IMR-90 (cell line): ENCODE measurements around the gene RCBTB2. TPM values are rescaled to one million over a fixed set of nuclear protein-coding genes. Genes with fewer than 3 reads are reported as not detected.

Experiments used
- ATAC-seq: fragments of 200-7000 bp; cut with Tn5 transposase; 2 replicates; pipeline ENCODE4 v1.9.1; 2020; ENCODE audit warnings: low read depth, mild to moderate bottlenecking, moderate library complexity
- BruUV-seq: library from RNA; stranded (reverse); fragments of 400-500 nt; replicated peaks from 2 replicates; lab custom pipeline; 2021; lab: Mats Ljungman, UMichigan
- CTCF ChIA-PET: fragments of 300-600 bp; formaldehyde crosslinking; extraction: SDS; loops from one replicate; lab custom pipeline; 2021; ENCODE audit warnings: antibody characterized with exemption; lab: Yijun Ruan, JAX
- POLR2A ChIA-PET: fragments of 300-600 bp; sonication (Branson Sonifier 250); formaldehyde crosslinking; loops from one replicate; lab custom pipeline; 2022; ENCODE audit warnings: antibody characterized with exemption; ENCODE audit not compliant: unreplicated experiment; lab: Charles Lee
- DNase-seq: peaks from one replicate; pipeline ENCODE4 v3.0.0; 2013
- H2AFZ ChIP-seq: replicated peaks from 2 replicates; pipeline ENCODE3; 2013; ENCODE audit warnings: low read length, mild to moderate bottlenecking; ENCODE audit not compliant: poor library complexity
- H2AK5ac ChIP-seq: 2 replicates; pipeline ENCODE4 v1.6.1; 2013; ENCODE audit warnings: low read depth, low read length, inconsistent platforms
- H2AK9ac ChIP-seq: replicated peaks from 2 replicates; pipeline ENCODE3; 2013; ENCODE audit warnings: mild to moderate bottlenecking, low read depth, low read length, moderate library complexity; ENCODE audit not compliant: poor library complexity
- H2BK120ac ChIP-seq: 2 replicates; pipeline ENCODE4 v1.6.1; 2013; ENCODE audit warnings: low read depth, low read length, inconsistent platforms
- H2BK15ac ChIP-seq: 3 replicates; pipeline ENCODE4 v1.6.1; 2013; ENCODE audit warnings: low read depth, low read length, inconsistent platforms
- H2BK20ac ChIP-seq: 2 replicates; pipeline ENCODE4 v1.6.1; 2013; ENCODE audit warnings: low read depth, mild to moderate bottlenecking, inconsistent platforms, low read length, moderate library complexity
- H2BK5ac ChIP-seq: 2 replicates; pipeline ENCODE4 v1.6.1; 2013; ENCODE audit warnings: mild to moderate bottlenecking, low read depth, low read length, inconsistent platforms; ENCODE audit not compliant: poor library complexity, severe bottlenecking
- H3K14ac ChIP-seq: replicated peaks from 2 replicates; pipeline ENCODE4 v1.6.1; 2013; ENCODE audit warnings: low read depth, low read length, inconsistent platforms
- H3K18ac ChIP-seq: 2 replicates; pipeline ENCODE4 v1.6.1; 2013; ENCODE audit warnings: low read depth, low read length, control low read depth
- H3K23ac ChIP-seq: 2 replicates; pipeline ENCODE4 v1.6.1; 2013; ENCODE audit warnings: low read depth, low read length, inconsistent platforms
- H3K27ac ChIP-seq: 2 replicates; pipeline ENCODE4 v1.5.1; 2013; ENCODE audit warnings: mild to moderate bottlenecking, control low read depth, low read length; ENCODE audit not compliant: insufficient read depth
- H3K27me3 ChIP-seq: 2 replicates; pipeline ENCODE4 v1.6.1; 2013; ENCODE audit warnings: low read length; ENCODE audit not compliant: control insufficient read depth, insufficient read depth
- H3K36me3 ChIP-seq: 2 replicates; pipeline ENCODE4 v1.6.1; 2013; ENCODE audit warnings: low read length, mixed read lengths; ENCODE audit not compliant: control insufficient read depth, insufficient read depth
- H3K4ac ChIP-seq: 2 replicates; pipeline ENCODE4 v1.6.1; 2013; ENCODE audit warnings: low read depth, low read length, inconsistent platforms
- H3K4me1 ChIP-seq: 2 replicates; pipeline ENCODE4 v1.6.1; 2013; ENCODE audit warnings: low read length, mixed read lengths; ENCODE audit not compliant: control insufficient read depth, insufficient read depth
- H3K4me2 ChIP-seq: 2 replicates; pipeline ENCODE4 v1.6.1; 2013; ENCODE audit warnings: low read depth, mild to moderate bottlenecking, control low read depth, low read length, moderate library complexity
- H3K4me3 ChIP-seq: 2 replicates; pipeline ENCODE4 v1.5.1; 2013; ENCODE audit warnings: low read depth, mild to moderate bottlenecking, control low read depth, low read length, moderate library complexity; ENCODE audit not compliant: insufficient read depth
- H3K56ac ChIP-seq: 2 replicates; pipeline ENCODE4 v1.6.1; 2013; ENCODE audit warnings: low read length, inconsistent platforms; ENCODE audit not compliant: insufficient read depth; ENCODE audit errors: extremely low read depth
- H3K79me1 ChIP-seq, 2 experiments: 2 replicates each; pipeline ENCODE4 v1.6.1; 2013; ENCODE audit warnings: low read length in 2 of 2, inconsistent platforms in 1 of 2, low read depth in 1 of 2
- H3K9ac ChIP-seq: 2 replicates; pipeline ENCODE4 v1.6.1; 2013; ENCODE audit warnings: low read depth, low read length, control low read depth
- H3K9me1 ChIP-seq: 2 replicates; pipeline ENCODE4 v1.6.1; 2013; ENCODE audit warnings: low read length, inconsistent platforms; ENCODE audit not compliant: insufficient read depth
- H3K9me3 ChIP-seq: 2 replicates; pipeline ENCODE4 v1.6.1; 2013; ENCODE audit warnings: low read length; ENCODE audit not compliant: control insufficient read depth, insufficient read depth
- H4K20me1 ChIP-seq: 2 replicates; pipeline ENCODE4 v1.6.1; 2013; ENCODE audit warnings: low read length, inconsistent platforms; ENCODE audit not compliant: insufficient read depth
- H4K5ac ChIP-seq: 2 replicates; pipeline ENCODE4 v1.6.1; 2013; ENCODE audit warnings: mild to moderate bottlenecking, low read depth, low read length, control low read depth
- H4K8ac ChIP-seq, 2 experiments: 2 replicates each; pipeline ENCODE4 v1.6.1; 2013; ENCODE audit warnings: low read depth in 2 of 2, low read length in 2 of 2, control low read depth in 1 of 2, inconsistent platforms in 1 of 2
- H4K91ac ChIP-seq: 2 replicates; pipeline ENCODE4 v1.6.1; 2013; ENCODE audit warnings: low read depth, low read length, inconsistent platforms; ENCODE audit not compliant: insufficient read depth
- BHLHE40 ChIP-seq: fragments of 150-350 bp; IDR thresholded peaks from 2 replicates; pipeline ENCODE4 v1.6.1; 2016; ENCODE audit warnings: mild to moderate bottlenecking, low read depth, low read length
- CEBPB ChIP-seq: IDR thresholded peaks from 2 replicates; pipeline ENCODE4 v1.6.1; 2012; ENCODE audit warnings: low read depth, low read length, improper control_type of control experiment
- CHD1 ChIP-seq: IDR thresholded peaks from 2 replicates; pipeline ENCODE4 v1.6.1; 2012; ENCODE audit warnings: low read depth, low read length, improper control_type of control experiment
- CTCF ChIP-seq: conservative IDR thresholded peaks from 2 replicates; pipeline ENCODE4 v1.5.1; 2012; ENCODE audit warnings: mild to moderate bottlenecking, low read depth, low read length, improper control_type of control experiment
- ELK1 ChIP-seq: fragments of 150-350 bp; IDR thresholded peaks from 2 replicates; pipeline ENCODE4 v1.6.1; 2016; ENCODE audit warnings: low read depth, mild to moderate bottlenecking, low read length, moderate library complexity, borderline replicate concordance
- FOS ChIP-seq: fragments of 150-350 bp; IDR thresholded peaks from 2 replicates; pipeline ENCODE4 v1.6.1; 2016; ENCODE audit warnings: low read depth, low read length
- MAFK ChIP-seq: IDR thresholded peaks from 2 replicates; pipeline ENCODE4 v1.6.1; 2012; ENCODE audit warnings: low read depth, low read length, improper control_type of control experiment
- MAZ ChIP-seq: IDR thresholded peaks from 2 replicates; pipeline ENCODE4 v1.6.1; 2012; ENCODE audit warnings: low read depth, mild to moderate bottlenecking, low read length, improper control_type of control experiment, moderate library complexity, borderline replicate concordance
- MXI1 ChIP-seq: IDR thresholded peaks from 2 replicates; pipeline ENCODE4 v1.6.1; 2012; ENCODE audit warnings: low read depth, mild to moderate bottlenecking, low read length, moderate library complexity, borderline replicate concordance
- NFE2L2 ChIP-seq: fragments of 150-350 bp; IDR thresholded peaks from 2 replicates; pipeline ENCODE4 v1.6.1; 2016; ENCODE audit warnings: low read depth, mild to moderate bottlenecking, low read length
- POLR2A ChIP-seq: IDR thresholded peaks from 2 replicates; pipeline ENCODE4 v1.6.1; 2012; ENCODE audit warnings: mild to moderate bottlenecking, low read depth, low read length
- RAD21 ChIP-seq: IDR thresholded peaks from 2 replicates; pipeline ENCODE4 v1.6.1; 2012; ENCODE audit warnings: low read length, improper control_type of control experiment
- RCOR1 ChIP-seq: IDR thresholded peaks from 2 replicates; pipeline ENCODE4 v1.6.1; 2012; ENCODE audit warnings: mild to moderate bottlenecking, low read length, improper control_type of control experiment; ENCODE audit not compliant: insufficient replicate concordance
- RFX5 ChIP-seq: IDR thresholded peaks from 2 replicates; pipeline ENCODE4 v1.8.0; 2012; ENCODE audit warnings: low read depth, mild to moderate bottlenecking, low read length, moderate library complexity
- USF2 ChIP-seq: fragments of 150-350 bp; IDR thresholded peaks from 2 replicates; pipeline ENCODE4 v1.6.1; 2017; ENCODE audit warnings: mild to moderate bottlenecking, antibody characterized with exemption, low read length, low read depth
- dilution Hi-C: fragments of 300-500 bp; cut with HindIII; formaldehyde crosslinking; loops from one replicate; pipeline ENCODE4 v1.14.3; 2018; ENCODE audit warnings: low sequenced_read_pairs; ENCODE audit not compliant: unreplicated experiment
- in situ Hi-C: fragments of 300-500 bp; cut with MboI; formaldehyde crosslinking; loops from 3 replicates; pipeline ENCODE4 v1.14.3; 2019; ENCODE audit warnings: low sequenced_read_pairs, inconsistent platforms, mixed read lengths
- intact Hi-C: fragments of 100-400 bp; cut with micrococcal nuclease; formaldehyde crosslinking; loops from 2 replicates; pipeline ENCODE4 v1.10.0; 2022
- polyA plus RNA-seq, 3 experiments: library from polyadenylated mRNA; depleted of rRNA; stranded (reverse); fragments of >200 nt; gene quantifications; 2 replicates each; pipeline ENCODE4 v1.2.3, GENCODE V29; 2012; ENCODE audit warnings: low replicate concordance in 1 of 3
- total RNA-seq: library from RNA; depleted of rRNA; stranded (reverse); fragments of >200 nt; gene quantifications from 2 replicates; pipeline ENCODE4 v1.2.3, GENCODE V29; 2012

RCBTB2 gene
- total and polyA plus RNA-seq, 2 of the 4 experiments (the other 2 are of a cell fraction), result 4.0 to 5.2 TPM

- H3K36me3 ChIP-seq, result no peaks in the 10 kb centered on the region
- H3K56ac ChIP-seq, result no peak overlapping the region
- no peak overlapping the region for H3K14ac ChIP-seq
- H3K27ac ChIP-seq, result no peak overlapping the region
- no peaks in the 10 kb centered on the region for H4K20me1 ChIP-seq
- intact Hi-C loops (no loop called here), in situ Hi-C loops (no loop called here), dilution Hi-C loops (no loop called here)
- H2BK20ac ChIP-seq, result no peak overlapping the region
- no peak overlapping the region for H2AK5ac ChIP-seq
- H2BK5ac ChIP-seq, result no peak overlapping the region
- H3K27me3 ChIP-seq, result no peaks in the 10 kb centered on the region
- no TSS peak for BruUV-seq
- H3K9me3 ChIP-seq, result no peaks in the 10 kb centered on the region
- H3K9me1 ChIP-seq, result no peaks in the 10 kb centered on the region
- no peak overlapping the region for H3K4me2 ChIP-seq
- no peak overlapping the region for H2BK120ac ChIP-seq
- TF ChIP-seq RFX5 (no peak), CTCF (no peak), NFE2L2 (no peak), USF2 (no peak), RAD21 (no peak), POLR2A (no peak), FOS (no peak), MAFK (no peak), BHLHE40 (no peak), ELK1 (no peak), RCOR1 (no peak), MAZ (no peak), MXI1 (no peak), CEBPB (no peak), CHD1 (no peak)
- no peak overlapping the region for H2AFZ ChIP-seq
- ChIA-PET CTCF (interaction anchor here (1.3 kb wide), 1 partner anchor 17 kb away, joined by 5 read pairs; no protein-coding TSS in a partner anchor), POLR2A (no interaction called here)
- no peaks in the 10 kb centered on the region for H3K79me1 ChIP-seq
- H3K23ac ChIP-seq, result no peak overlapping the region
- H3K4me3 ChIP-seq, result no peak overlapping the region
- no peak overlapping the region for H4K8ac ChIP-seq
- DNase-seq (no peak), ATAC-seq (no peak)
- no peak overlapping the region for H4K91ac ChIP-seq
- no peak overlapping the region for H2BK15ac ChIP-seq
- H3K9ac ChIP-seq, result no peak overlapping the region
- H4K5ac ChIP-seq, result no peak overlapping the region
- H3K18ac ChIP-seq, result no peak overlapping the region
- H3K4me1 ChIP-seq, result no peaks in the 10 kb centered on the region
- no peak overlapping the region for H3K4ac ChIP-seq
- no peak overlapping the region for H2AK9ac ChIP-seq
Measured at GRCh38 chr13:48563626-48564025, 30.7 kb upstream of the RCBTB2 start.
